HCT116 (cell line): ENCODE results near the gene FCHSD2. TPM values are rescaled to one million over a fixed set of nuclear protein-coding genes. Genes with fewer than 3 reads are reported as not detected.

Experiments used
- ATAC-seq: fragments of 200-7000 bp; cut with Tn5 transposase; 2 replicates; pipeline ENCODE4 v1.9.1; 2020; ENCODE audit warnings: mild to moderate bottlenecking, moderate library complexity
- BruUV-seq: library from RNA; stranded (reverse); fragments of 400-500 nt; replicated peaks from 2 replicates; lab custom pipeline; 2021; lab: Mats Ljungman, UMichigan
- CTCF ChIA-PET: fragments of 300-600 bp; sonication (Branson Sonifier 250); formaldehyde crosslinking; loops from one replicate; lab custom pipeline; 2021; ENCODE audit warnings: antibody characterized with exemption; lab: Charles Lee
- POLR2A ChIA-PET: fragments of 300-600, 350-600 bp; sonication (Branson Sonifier 250); formaldehyde crosslinking; loops from one replicate; lab custom pipeline; 2021; ENCODE audit warnings: antibody characterized with exemption; lab: Charles Lee
- RAD21 ChIA-PET, 2 experiments: fragments of 300-600 bp; sonication (Branson Sonifier 250); formaldehyde crosslinking; loops; one replicate each; lab custom pipeline; 2023; ENCODE audit warnings: low total read pairs in 2 of 2; ENCODE audit not compliant: uncharacterized antibody in 2 of 2, unreplicated experiment in 2 of 2, low non-redundant PET in 1 of 2; lab: Charles Lee
- DNase-seq: peaks from one replicate; pipeline ENCODE4 v3.0.0-alpha.2; 2010; ENCODE audit warnings: low read depth, low spot score
- H2AFZ ChIP-seq: fragments of 200-600 bp; shearing (Covaris generic), sonication (generic); 2 replicates; pipeline ENCODE4 v1.6.1; 2017; ENCODE audit warnings: low read depth, mixed run types, mixed read lengths, antibody characterized with exemption, low read length; ENCODE audit not compliant: poor library complexity, severe bottlenecking
- H3K27ac ChIP-seq: 2 replicates; pipeline ENCODE4 v1.5.1; 2012; ENCODE audit warnings: low read depth, low read length
- H3K27me3 ChIP-seq: fragments of 200-600 bp; sonication (generic); 2 replicates; pipeline ENCODE4 v1.6.1; 2016; ENCODE audit warnings: mixed run types, low read length, mixed read lengths; ENCODE audit not compliant: insufficient read depth
- H3K36me3 ChIP-seq, 2 experiments: fragments of 200-500 bp in 1 of 2; fragments of 200-600 bp in 1 of 2; sonication (Bioruptor generic) in 1 of 2; sonication (generic) in 1 of 2; 2 replicates each; pipeline versions ENCODE4 v1.5.1 to v1.6.1; 2014 to 2016; ENCODE audit warnings: low read length in 2 of 2, inconsistent platforms in 1 of 2, mixed read lengths in 1 of 2, mixed run types in 1 of 2; ENCODE audit not compliant: insufficient read depth in 2 of 2, control insufficient read depth in 1 of 2
- H3K4me1 ChIP-seq, 2 experiments: fragments of 200-600 bp in 1 of 2; sonication (generic) in 1 of 2; 2 replicates each; pipeline versions ENCODE4 v1.5.1 to v1.6.1; 2012 to 2017; ENCODE audit warnings: low read length in 2 of 2, inconsistent platforms in 1 of 2, mild to moderate bottlenecking in 1 of 2, mixed read lengths in 1 of 2, mixed run types in 1 of 2, moderate library complexity in 1 of 2; ENCODE audit not compliant: insufficient read depth in 2 of 2, control insufficient read depth in 1 of 2
- H3K4me2 ChIP-seq: fragments of 200-600 bp; sonication (generic); 2 replicates; pipeline ENCODE4 v1.6.1; 2017; ENCODE audit warnings: mixed run types, low read length, mixed read lengths
- H3K4me3 ChIP-seq, 2 experiments: fragments of 200-600 bp in 1 of 2; sonication (generic) in 1 of 2; replicated peaks in 1 of 2; 2 replicates each; pipeline ENCODE4 v1.5.1; 2011 to 2016; ENCODE audit warnings: low read length in 2 of 2, control low read depth in 1 of 2, low read depth in 1 of 2, mild to moderate bottlenecking in 1 of 2, mixed read lengths in 1 of 2, mixed run types in 1 of 2
- H3K79me2 ChIP-seq: fragments of 200-600 bp; sonication (generic); 2 replicates; pipeline ENCODE4 v1.6.1; 2017; ENCODE audit warnings: mild to moderate bottlenecking, mixed run types, low read length, moderate library complexity, mixed read lengths; ENCODE audit not compliant: insufficient read depth
- H3K9ac ChIP-seq: fragments of 200-600 bp; sonication (generic); 2 replicates; pipeline ENCODE4 v1.6.1; 2016; ENCODE audit warnings: low read length, mixed read lengths
- H3K9me2 ChIP-seq: fragments of 200-600 bp; sonication (generic), shearing (Covaris generic); 2 replicates; pipeline ENCODE4 v1.6.1; 2017; ENCODE audit warnings: mixed run types, mild to moderate bottlenecking, moderate library complexity; ENCODE audit not compliant: insufficient read depth
- H3K9me3 ChIP-seq, 2 experiments: fragments of 200-500 bp in 1 of 2; fragments of 200-600 bp in 1 of 2; sonication (Bioruptor generic) in 1 of 2; sonication (generic) in 1 of 2; 2 replicates each; pipeline ENCODE4 v1.6.1; 2014 to 2017; ENCODE audit warnings: low read length in 2 of 2, mixed read lengths in 2 of 2, inconsistent platforms in 1 of 2, low read depth in 1 of 2, mild to moderate bottlenecking in 1 of 2, mixed run types in 1 of 2, moderate library complexity in 1 of 2; ENCODE audit not compliant: control insufficient read depth in 1 of 2, insufficient read depth in 1 of 2
- H4K20me1 ChIP-seq: fragments of 200-600 bp; sonication (generic), shearing (Covaris generic); 2 replicates; pipeline ENCODE4 v1.6.1; 2017; ENCODE audit warnings: mixed run types, mild to moderate bottlenecking, moderate library complexity; ENCODE audit not compliant: insufficient read depth
- CBX3 ChIP-seq: IDR thresholded peaks from 2 replicates; pipeline ENCODE4 v1.6.1; 2012; ENCODE audit warnings: low read depth
- CTCF ChIP-seq, 3 experiments: fragments of 200-600 bp in 1 of 3; sonication (generic) in 1 of 3; IDR thresholded peaks in 2 of 3; conservative IDR thresholded peaks in 1 of 3; 2 replicates each; pipeline ENCODE4 v1.5.1; 2012 to 2017; ENCODE audit warnings: low read depth in 2 of 3, low read length in 2 of 3, antibody characterized with exemption in 1 of 3, borderline replicate concordance in 1 of 3, control low read depth in 1 of 3, mild to moderate bottlenecking in 1 of 3, mixed read lengths in 1 of 3, mixed run types in 1 of 3, moderate library complexity in 1 of 3; ENCODE audit not compliant: insufficient read depth in 1 of 3
- EGR1 ChIP-seq: IDR thresholded peaks from 2 replicates; pipeline ENCODE4 v1.6.1; 2012; ENCODE audit warnings: low read depth
- EZH2 ChIP-seq: fragments of 200-600 bp; sonication (generic); IDR thresholded peaks from 2 replicates; pipeline ENCODE4 v1.6.1; 2017; ENCODE audit warnings: antibody characterized with exemption, mixed run types
- EZH2phosphoT487 ChIP-seq: fragments of 200-600 bp; IDR thresholded peaks from 2 replicates; pipeline ENCODE4 v1.6.1; 2018; ENCODE audit warnings: antibody characterized with exemption, borderline replicate concordance
- FOSL1 ChIP-seq: IDR thresholded peaks from 2 replicates; pipeline ENCODE4 v1.6.1; 2012; ENCODE audit warnings: low read depth
- JUND ChIP-seq: IDR thresholded peaks from 2 replicates; pipeline ENCODE4 v1.6.1; 2012
- MAX ChIP-seq: IDR thresholded peaks from 2 replicates; pipeline ENCODE4 v1.6.1; 2012
- POLR2A ChIP-seq: IDR thresholded peaks from 2 replicates; pipeline ENCODE4 v1.7.0; 2011; ENCODE audit warnings: borderline replicate concordance; ENCODE audit not compliant: insufficient read depth, insufficient read length; ENCODE audit errors: extremely low read depth
- POLR2AphosphoS5 ChIP-seq: IDR thresholded peaks from 2 replicates; pipeline ENCODE4 v1.6.1; 2011; ENCODE audit warnings: mild to moderate bottlenecking, low read depth, low read length, moderate library complexity
- RAD21 ChIP-seq: IDR thresholded peaks from 2 replicates; pipeline ENCODE4 v1.6.1; 2012; ENCODE audit warnings: low read depth, mild to moderate bottlenecking
- REST ChIP-seq: IDR thresholded peaks from 2 replicates; pipeline ENCODE4 v1.6.1; 2012; ENCODE audit warnings: low read depth
- SRF ChIP-seq: IDR thresholded peaks from 2 replicates; pipeline ENCODE4 v1.6.1; 2012; ENCODE audit warnings: low read depth
- TCF7L2 ChIP-seq: IDR thresholded peaks from 2 replicates; pipeline ENCODE4 v1.7.0; 2011; ENCODE audit warnings: borderline replicate concordance, inconsistent platforms; ENCODE audit not compliant: insufficient read depth, insufficient read length; ENCODE audit errors: extremely low read depth
- YY1 ChIP-seq: IDR thresholded peaks from 2 replicates; pipeline ENCODE4 v1.6.1; 2011; ENCODE audit warnings: low read length, low read depth, moderate library complexity, mild to moderate bottlenecking; ENCODE audit not compliant: insufficient replicate concordance; ENCODE audit errors: extremely low read depth
- ZBTB33 ChIP-seq: IDR thresholded peaks from 2 replicates; pipeline ENCODE4 v1.6.1; 2011; ENCODE audit warnings: mild to moderate bottlenecking, low read length, moderate library complexity; ENCODE audit not compliant: insufficient replicate concordance; ENCODE audit errors: extremely low read depth
- ZNF274 ChIP-seq: fragments of 200-500 bp; sonication (Bioruptor generic); IDR thresholded peaks from 2 replicates; pipeline ENCODE4 v1.6.1; 2014; ENCODE audit warnings: mild to moderate bottlenecking, low read depth, low read length, inconsistent platforms
- intact Hi-C: fragments of 100-400 bp; cut with micrococcal nuclease; formaldehyde crosslinking; loops from 2 replicates; pipeline ENCODE4 v1.10.0; 2022
- total RNA-seq: library from RNA; stranded (reverse); gene quantifications from one replicate; pipeline ENCODE4 v1.2.1, GENCODE V29; 2021; ENCODE audit not compliant: unreplicated experiment

FCHSD2 gene
- total RNA-seq, 1 experiment from 2014 or later, result 15.0 TPM

GRCh38 chr11:72867970-72868369, 274.1 kb downstream of the FCHSD2 start:
- DNase-seq, result no peak
- no peak overlapping the region for H3K9ac ChIP-seq
- H3K9me3 ChIP-seq, result no peaks in the 10 kb centered on the region
- no peak for TF ChIP-seq EZH2phosphoT487
- TF ChIP-seq CTCF (IDR thresholded peaks at IDR 0.05 in 2 of 3, conservative IDR thresholded peaks at IDR 0.05 in 1 of 3; ENCODE audit: borderline replicate concordance in 1 of 3, insufficient read depth in 1 of 3, low read depth in 2 of 3, low read length in 2 of 3), result no peak
- TF ChIP-seq ZBTB33, result no peak
- no peak for TF ChIP-seq TCF7L2
- TF ChIP-seq YY1, result no peak
- TF ChIP-seq MAX, result no peak
- TF ChIP-seq POLR2A, result no peak
- TF ChIP-seq POLR2AphosphoS5, result no peak
- no peak for TF ChIP-seq EGR1
- no peak for TF ChIP-seq REST
- TF ChIP-seq ZNF274, result no peak
- TF ChIP-seq CBX3, result no peak
- TF ChIP-seq RAD21, result no peak
- TF ChIP-seq FOSL1, result no peak
- TF ChIP-seq SRF, result no peak
- no peak for TF ChIP-seq EZH2
- no peak for TF ChIP-seq JUND
- ChIA-PET POLR2A (no interaction called here), RAD21 (no interaction called here), CTCF (no interaction called here)
- no peaks in the 10 kb centered on the region for H3K4me1 ChIP-seq
- intact Hi-C loops, result no loop called here
- no peaks in the 10 kb centered on the region for H3K36me3 ChIP-seq
- no peaks in the 10 kb centered on the region for H3K27me3 ChIP-seq
- no peaks in the 10 kb centered on the region for H3K79me2 ChIP-seq
- no TSS peak for BruUV-seq
- H3K9me2 ChIP-seq, result no peaks in the 10 kb centered on the region
- H3K4me3 ChIP-seq, result no peak overlapping the region
- no peak overlapping the region for H3K4me2 ChIP-seq
- H2AFZ ChIP-seq, result no peak overlapping the region
- no peak for ATAC-seq
- H3K27ac ChIP-seq, result no peak overlapping the region
- no peaks in the 10 kb centered on the region for H4K20me1 ChIP-seq
